Keratinocyte (primary cell): ENCODE data around the gene DCHS2.

Experiments
- EZH2 ChIP-seq: IDR thresholded peaks from one replicate; pipeline ENCODE4 v1.6.1; 2012; ENCODE audit warnings: inconsistent platforms, mild to moderate bottlenecking, low read length, moderate library complexity
- TF ChIP-seq, protein P1 (sequence below), 3 experiments: IDR thresholded peaks in 1 of 3; conservative IDR thresholded peaks in 1 of 3; optimal IDR thresholded peaks in 1 of 3; 2 replicates in 2 of 3; 3 replicates in 1 of 3; pipeline versions ENCODE3 to v1.5.1; 2011; ENCODE audit warnings: low read length in 3 of 3, mild to moderate bottlenecking in 3 of 3, moderate library complexity in 2 of 3, control low read depth in 1 of 3, inconsistent platforms in 1 of 3; ENCODE audit not compliant: insufficient read depth in 2 of 3; ENCODE audit errors: extremely low read depth in 1 of 3

DNA sequence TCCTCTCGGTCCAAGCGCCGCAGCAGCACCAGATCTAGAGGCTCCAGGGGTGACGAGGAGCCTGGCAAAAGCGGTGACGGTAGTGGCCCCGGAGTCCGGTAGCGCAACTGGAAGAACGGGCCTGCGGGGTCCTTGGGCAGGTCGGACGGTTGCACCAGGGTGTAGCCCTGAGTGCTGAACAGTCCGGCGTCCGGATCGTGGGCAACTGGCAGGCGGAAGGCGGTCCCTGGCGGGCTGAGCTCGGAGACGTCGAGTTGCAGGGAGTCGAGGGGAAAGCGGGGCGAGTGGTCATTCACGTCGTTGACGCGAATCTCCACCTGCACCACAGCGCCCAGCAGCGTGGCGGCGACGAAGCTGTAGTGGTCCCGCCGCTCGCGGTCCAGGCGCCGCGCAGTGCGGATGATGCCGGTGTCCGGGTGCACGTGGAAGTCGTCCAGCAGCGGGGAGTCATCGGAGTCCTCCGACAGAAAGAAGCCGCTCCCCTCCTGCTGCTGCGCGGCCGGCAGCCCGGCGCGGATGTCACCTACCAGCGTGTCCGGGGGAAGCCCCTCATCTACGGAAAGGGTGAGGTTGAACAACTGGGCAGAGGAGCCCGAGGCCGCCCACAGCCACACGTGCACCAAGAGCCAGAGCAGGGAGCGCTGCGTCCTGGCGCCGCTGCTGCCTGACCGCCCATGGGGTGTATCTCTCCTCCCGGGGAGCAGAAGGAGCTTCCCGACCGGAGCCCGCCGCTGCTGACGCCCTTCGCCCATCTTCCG lies 837 bp downstream of the DCHS2 start:
- TF ChIP-seq EZH2, result peak; percentile 84
- TF ChIP-seq, protein P1, sequence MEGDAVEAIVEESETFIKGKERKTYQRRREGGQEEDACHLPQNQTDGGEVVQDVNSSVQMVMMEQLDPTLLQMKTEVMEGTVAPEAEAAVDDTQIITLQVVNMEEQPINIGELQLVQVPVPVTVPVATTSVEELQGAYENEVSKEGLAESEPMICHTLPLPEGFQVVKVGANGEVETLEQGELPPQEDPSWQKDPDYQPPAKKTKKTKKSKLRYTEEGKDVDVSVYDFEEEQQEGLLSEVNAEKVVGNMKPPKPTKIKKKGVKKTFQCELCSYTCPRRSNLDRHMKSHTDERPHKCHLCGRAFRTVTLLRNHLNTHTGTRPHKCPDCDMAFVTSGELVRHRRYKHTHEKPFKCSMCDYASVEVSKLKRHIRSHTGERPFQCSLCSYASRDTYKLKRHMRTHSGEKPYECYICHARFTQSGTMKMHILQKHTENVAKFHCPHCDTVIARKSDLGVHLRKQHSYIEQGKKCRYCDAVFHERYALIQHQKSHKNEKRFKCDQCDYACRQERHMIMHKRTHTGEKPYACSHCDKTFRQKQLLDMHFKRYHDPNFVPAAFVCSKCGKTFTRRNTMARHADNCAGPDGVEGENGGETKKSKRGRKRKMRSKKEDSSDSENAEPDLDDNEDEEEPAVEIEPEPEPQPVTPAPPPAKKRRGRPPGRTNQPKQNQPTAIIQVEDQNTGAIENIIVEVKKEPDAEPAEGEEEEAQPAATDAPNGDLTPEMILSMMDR (optimal IDR thresholded peaks at IDR 0.05 in 1 of 3, IDR thresholded peaks at IDR 0.05 in 1 of 3, conservative IDR thresholded peaks at IDR 0.05 in 1 of 3; ENCODE audit: extremely low read depth in 1 of 3, insufficient read depth in 2 of 3, low read length in 3 of 3), result no peak
